HepG2 (cell line): ENCODE results near the gene TPPP3. TPM values are rescaled to one million over a fixed set of nuclear protein-coding genes. Genes with fewer than 3 reads are reported as not detected.

Experiments
- ATAC-seq: fragments of 200-7000 bp; cut with Tn5 transposase; 3 replicates; pipeline ENCODE4 v1.9.1; 2020; ENCODE audit warnings: mild to moderate bottlenecking, moderate library complexity
- BruUV-seq: library from RNA; stranded (reverse); fragments of 400-500 nt; replicated peaks from 2 replicates; lab custom pipeline; 2021; lab: Mats Ljungman, UMichigan
- CTCF ChIA-PET: fragments of 300-600 bp; formaldehyde crosslinking; extraction: SDS; loops from one replicate; lab custom pipeline; 2021; ENCODE audit warnings: low total read pairs, inconsistent platforms, low intra/inter-chr PET ratio; lab: Yijun Ruan, JAX
- POLR2A ChIA-PET: fragments of 350-600 bp; sonication (Branson Sonifier 250); formaldehyde crosslinking; loops from one replicate; lab custom pipeline; 2020; ENCODE audit warnings: antibody characterized with exemption, inconsistent platforms; lab: Yijun Ruan, JAX
- DNase-seq: peaks from one replicate; pipeline ENCODE4 v3.0.0-alpha.2; 2015; ENCODE audit warnings: low spot score
- FAIRE-seq: peaks from 3 replicates; lab custom pipeline; 2011; peaks lifted over from hg19 to GRCh38; lab: Jason Lieb, UNC
- H2AFZ ChIP-seq: one replicate; pipeline ENCODE4 v1.6.1; 2011; ENCODE audit warnings: low read length, inconsistent platforms
- H3K27ac ChIP-seq: fragments of 300-600 bp; 3 replicates; pipeline ENCODE4 v1.8.0; 2011; ENCODE audit warnings: mixed run types, mild to moderate bottlenecking, mixed read lengths, low read length, inconsistent platforms; ENCODE audit not compliant: insufficient read depth; ENCODE audit errors: extremely low read length
- H3K27me3 ChIP-seq, 2 experiments: fragments of 200-600 bp in 1 of 2; 2 replicates in 1 of 2; 3 replicates in 1 of 2; pipeline versions ENCODE4 v1.6.0 to v1.8.0; 2011; ENCODE audit warnings: low read length in 2 of 2, mild to moderate bottlenecking in 2 of 2, moderate library complexity in 2 of 2, inconsistent platforms in 1 of 2; ENCODE audit not compliant: insufficient read depth in 2 of 2, control insufficient read depth in 1 of 2
- H3K36me3 ChIP-seq, 2 experiments: fragments of 200-600 bp in 1 of 2; replicated peaks in 1 of 2; 2 replicates in 1 of 2; 3 replicates in 1 of 2; pipeline versions ENCODE4 v1.5.1 to v1.8.0; 2011; ENCODE audit warnings: low read length in 2 of 2, inconsistent platforms in 1 of 2; ENCODE audit not compliant: insufficient read depth in 2 of 2, control insufficient read depth in 1 of 2
- H3K4me1 ChIP-seq: 2 replicates; pipeline ENCODE4 v1.5.1; 2012; ENCODE audit warnings: low read length, inconsistent platforms; ENCODE audit not compliant: insufficient read depth
- H3K4me2 ChIP-seq: 2 replicates; pipeline ENCODE4 v1.6.0; 2011; ENCODE audit warnings: low read depth, low read length, inconsistent platforms
- H3K4me3 ChIP-seq, 3 experiments: fragments of 200-600 bp in 1 of 3; sonication (generic), shearing (Covaris generic) in 1 of 3; replicated peaks in 1 of 3; 2 replicates each; pipeline ENCODE4 v1.5.1; 2011 to 2016; ENCODE audit warnings: low read length in 3 of 3, inconsistent platforms in 2 of 3, low read depth in 2 of 3, mild to moderate bottlenecking in 2 of 3, control low read depth in 1 of 3, mixed read lengths in 1 of 3; ENCODE audit not compliant: insufficient read depth in 1 of 3
- H3K79me2 ChIP-seq: one replicate; pipeline ENCODE4 v1.6.1; 2011; ENCODE audit warnings: low read length, inconsistent platforms; ENCODE audit not compliant: insufficient read depth
- H3K9ac ChIP-seq: 2 replicates; pipeline ENCODE4 v1.6.0; 2011; ENCODE audit warnings: mild to moderate bottlenecking, low read depth, low read length, inconsistent platforms; ENCODE audit not compliant: insufficient read depth
- H3K9me3 ChIP-seq: 2 replicates; pipeline ENCODE4 v1.5.1; 2012; ENCODE audit warnings: mild to moderate bottlenecking, low read length
- H4K20me1 ChIP-seq: 2 replicates; pipeline ENCODE4 v1.6.0; 2011; ENCODE audit warnings: inconsistent platforms, mild to moderate bottlenecking, low read length, moderate library complexity; ENCODE audit not compliant: insufficient read depth
- AFF4 ChIP-seq: sonication (generic); formaldehyde crosslinking; IDR thresholded peaks from 2 replicates; pipeline ENCODE4 v1.4.0; 2020; ENCODE audit warnings: missing genetic modification reagents
- HNF4A ChIP-seq: sonication (generic); formaldehyde crosslinking; IDR thresholded peaks from 2 replicates; pipeline ENCODE4 v1.4.0; 2020; ENCODE audit warnings: missing genetic modification reagents
- TBX2 ChIP-seq: sonication (generic); formaldehyde crosslinking; IDR thresholded peaks from 2 replicates; pipeline ENCODE4 v1.5.0; 2020; ENCODE audit warnings: missing genetic modification reagents, mild to moderate bottlenecking, borderline replicate concordance
- ZNF136 ChIP-seq: sonication (generic); formaldehyde crosslinking; IDR thresholded peaks from 2 replicates; pipeline ENCODE4 v1.8.1; 2022; ENCODE audit warnings: low read depth, mild to moderate bottlenecking, moderate library complexity, missing genetic modification reagents
- ZNF256 ChIP-seq: sonication (generic); formaldehyde crosslinking; conservative IDR thresholded peaks from 2 replicates; pipeline ENCODE4 v1.4.0; 2020; ENCODE audit warnings: missing genetic modification reagents
- ZNF572 ChIP-seq: sonication (generic); formaldehyde crosslinking; IDR thresholded peaks from 2 replicates; pipeline ENCODE4 v1.5.1; 2020; ENCODE audit warnings: mild to moderate bottlenecking, missing genetic modification reagents
- ZNF768 ChIP-seq: sonication (generic); formaldehyde crosslinking; IDR thresholded peaks from 2 replicates; pipeline ENCODE4 v1.4.0; 2020; ENCODE audit warnings: missing genetic modification reagents
- ZSCAN22 ChIP-seq: sonication (generic); formaldehyde crosslinking; IDR thresholded peaks from 2 replicates; pipeline ENCODE4 v1.4.0; 2020; ENCODE audit warnings: mild to moderate bottlenecking, missing genetic modification reagents
- WGBS: methylation state at CpG from one replicate; pipeline ENCODE4 v1.1.6; 2017; ENCODE audit warnings: low lambda C conversion rate; 5-methylcytosine and 5-hydroxymethylcytosine counted together
- in situ Hi-C: cut with HindIII; loops from 2 replicates; pipeline ENCODE4 v1.10.0; 2017; ENCODE audit warnings: low pct_unique_long_range_greater_than_20kb; ENCODE audit not compliant: extremely low pct_ligation_motif_present
- intact Hi-C: fragments of 100-400 bp; cut with micrococcal nuclease; formaldehyde crosslinking; loops from one replicate; pipeline ENCODE4 v1.10.0; 2022; ENCODE audit not compliant: unreplicated experiment
- polyA plus RNA-seq, 8 experiments: library from polyadenylated mRNA; depleted of rRNA in 3 of 8; stranded (reverse) in 7 of 8; unstranded in 1 of 8; fragments of >200 nt; fragmentation: Illumina TruSeq in 4 of 8; extraction: Trizol in 4 of 8; gene quantifications; 2 replicates each; pipeline versions ENCODE4 v1.2.1 to v1.2.3, GENCODE V29; 2011 to 2016; ENCODE audit warnings: low read depth in 4 of 8, missing spikeins in 1 of 8, mixed read lengths in 1 of 8; ENCODE audit not compliant: insufficient read depth in 1 of 8
- total RNA-seq, 5 experiments: library from RNA; depleted of rRNA; stranded (reverse); fragments of >200 nt; fragmentation: Illumina TruSeq; extraction: Trizol; gene quantifications; 2 replicates each; pipeline ENCODE4 v1.2.3, GENCODE V29; 2016; ENCODE audit warnings: low read depth in 1 of 5
- TF ChIP-seq, protein P1 (sequence below), 2 experiments: sonication (generic) in 1 of 2; formaldehyde crosslinking in 1 of 2; IDR thresholded peaks; 2 replicates each; pipeline versions ENCODE4 v1.4.0 to v1.6.1; 2018 to 2020; ENCODE audit warnings: missing genetic modification reagents in 2 of 2, borderline replicate concordance in 1 of 2, low read depth in 1 of 2, mild to moderate bottlenecking in 1 of 2, missing biosample characterization in 1 of 2
- TF ChIP-seq, protein P2 (sequence below): sonication (generic); formaldehyde crosslinking; IDR thresholded peaks from 2 replicates; pipeline ENCODE4 v1.8.0; 2022; ENCODE audit warnings: mild to moderate bottlenecking, missing genetic modification reagents, moderate library complexity

The TPPP3 gene
- total and polyA plus RNA-seq, 2 of the 13 experiments (the other 11 are each of a cell fraction or from before 2014, with no cell fraction given) = 0.16 to 0.44 TPM

- no TSS peak for BruUV-seq
- CTCF ChIA-PET = no interaction called here
- DNase-seq (no peak), FAIRE-seq (no peak)
- TF ChIP-seq ZNF768 (CRISPR knock-in tag) (no peak), ZNF136 (CRISPR knock-in tag) (no peak), ZSCAN22 (peak; percentile 71; the same call in 1 of the 2 replicates), ZNF572 (CRISPR knock-in tag) (no peak), ZNF256 (CRISPR knock-in tag) (no peak), TBX2 (CRISPR knock-in tag) (no peak), AFF4 (no peak), HNF4A (CRISPR knock-in tag) (0 out of 2 replicates have a peak, but pooled peaks have one; percentile 17)
- TF ChIP-seq, protein P1, sequence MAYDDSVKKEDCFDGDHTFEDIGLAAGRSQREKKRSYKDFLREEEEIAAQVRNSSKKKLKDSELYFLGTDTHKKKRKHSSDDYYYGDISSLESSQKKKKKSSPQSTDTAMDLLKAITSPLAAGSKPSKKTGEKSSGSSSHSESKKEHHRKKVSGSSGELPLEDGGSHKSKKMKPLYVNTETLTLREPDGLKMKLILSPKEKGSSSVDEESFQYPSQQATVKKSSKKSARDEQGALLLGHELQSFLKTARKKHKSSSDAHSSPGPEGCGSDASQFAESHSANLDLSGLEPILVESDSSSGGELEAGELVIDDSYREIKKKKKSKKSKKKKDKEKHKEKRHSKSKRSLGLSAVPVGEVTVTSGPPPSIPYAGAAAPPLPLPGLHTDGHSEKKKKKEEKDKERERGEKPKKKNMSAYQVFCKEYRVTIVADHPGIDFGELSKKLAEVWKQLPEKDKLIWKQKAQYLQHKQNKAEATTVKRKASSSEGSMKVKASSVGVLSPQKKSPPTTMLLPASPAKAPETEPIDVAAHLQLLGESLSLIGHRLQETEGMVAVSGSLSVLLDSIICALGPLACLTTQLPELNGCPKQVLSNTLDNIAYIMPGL (CRISPR knock-in tag; IDR thresholded peaks at IDR 0.05; ENCODE audit: borderline replicate concordance in 1 of 2, low read depth in 1 of 2) = no peak
- TF ChIP-seq, protein P2, sequence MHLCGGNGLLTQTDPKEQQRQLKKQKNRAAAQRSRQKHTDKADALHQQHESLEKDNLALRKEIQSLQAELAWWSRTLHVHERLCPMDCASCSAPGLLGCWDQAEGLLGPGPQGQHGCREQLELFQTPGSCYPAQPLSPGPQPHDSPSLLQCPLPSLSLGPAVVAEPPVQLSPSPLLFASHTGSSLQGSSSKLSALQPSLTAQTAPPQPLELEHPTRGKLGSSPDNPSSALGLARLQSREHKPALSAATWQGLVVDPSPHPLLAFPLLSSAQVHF (CRISPR knock-in tag) = no peak
- TF ChIP-seq, all 625 proteins: peak for 2
- Histone ChIP-seq H3K9ac (no peak overlapping the region), H3K79me2 (no peaks in the 10 kb centered on the region), H2AFZ (peak overlapping the region; percentile 33), H3K27ac (no peak overlapping the region), H3K9me3 (no peaks in the 10 kb centered on the region), H3K4me2 (no peak overlapping the region), H3K36me3 (no peaks in the 10 kb centered on the region), H3K4me1 (peaks cover 49% of the 10 kb centered on the region), H3K27me3 (peaks cover 0 to 1% of the 10 kb centered on the region in 2 experiments; a peak in 1 of 5 replicates), H4K20me1 (no peaks in the 10 kb centered on the region), H3K4me3 (no peak overlapping the region)
- 64% methylated on average over 4 of the region's 4 CpGs for WGBS
- ATAC-seq = peak; percentile 56
- in situ Hi-C loops (no loop called here), intact Hi-C loops (no loop called here)
- POLR2A ChIA-PET = no interaction called here
Observed at GRCh38 chr16:67370661-67371060, 22.6 kb downstream of the TPPP3 start.
